Stimulated activated CD8-positive, alpha-beta memory T cell treated with anti-CD3 and anti-CD28 coated beads, Interleukin-15, amount 100 ng/mL, for 24 hours (primary cell): ENCODE data around the gene TMEM170A.

Experiments used
- DNase-seq: peaks from one replicate; pipeline ENCODE4 v3.0.0-alpha.2; 2020; ENCODE audit warnings: low read depth

TMEM170A gene

GRCh38 chr16:75402159-75402820 is 62.2 kb downstream of the TMEM170A start:
- no peak for DNase-seq

- no peak for DNase-seq
Observed at GRCh38 chr16:75401691-75402090, 62.8 kb downstream of the TMEM170A start.

- DNase-seq: no peak
Observed at GRCh38 chr16:75398333-75398732, 66.2 kb downstream of the TMEM170A start.

GRCh38 chr16:75394941-75395340 is 69.5 kb downstream of the TMEM170A start:
- DNase-seq: no peak
